Measurements from ENCODE around the gene IL32. TPM values are rescaled to one million over a fixed set of nuclear protein-coding genes. Genes with fewer than 3 reads are reported as not detected.

IL32 gene
- total and polyA plus RNA-seq, 9 of the 15 experiments (the other 6 are each of a cell fraction or from before 2014, with no cell fraction given) = 0.21 to 2.2 (median 0.37) TPM; not detected in 3

DNA sequence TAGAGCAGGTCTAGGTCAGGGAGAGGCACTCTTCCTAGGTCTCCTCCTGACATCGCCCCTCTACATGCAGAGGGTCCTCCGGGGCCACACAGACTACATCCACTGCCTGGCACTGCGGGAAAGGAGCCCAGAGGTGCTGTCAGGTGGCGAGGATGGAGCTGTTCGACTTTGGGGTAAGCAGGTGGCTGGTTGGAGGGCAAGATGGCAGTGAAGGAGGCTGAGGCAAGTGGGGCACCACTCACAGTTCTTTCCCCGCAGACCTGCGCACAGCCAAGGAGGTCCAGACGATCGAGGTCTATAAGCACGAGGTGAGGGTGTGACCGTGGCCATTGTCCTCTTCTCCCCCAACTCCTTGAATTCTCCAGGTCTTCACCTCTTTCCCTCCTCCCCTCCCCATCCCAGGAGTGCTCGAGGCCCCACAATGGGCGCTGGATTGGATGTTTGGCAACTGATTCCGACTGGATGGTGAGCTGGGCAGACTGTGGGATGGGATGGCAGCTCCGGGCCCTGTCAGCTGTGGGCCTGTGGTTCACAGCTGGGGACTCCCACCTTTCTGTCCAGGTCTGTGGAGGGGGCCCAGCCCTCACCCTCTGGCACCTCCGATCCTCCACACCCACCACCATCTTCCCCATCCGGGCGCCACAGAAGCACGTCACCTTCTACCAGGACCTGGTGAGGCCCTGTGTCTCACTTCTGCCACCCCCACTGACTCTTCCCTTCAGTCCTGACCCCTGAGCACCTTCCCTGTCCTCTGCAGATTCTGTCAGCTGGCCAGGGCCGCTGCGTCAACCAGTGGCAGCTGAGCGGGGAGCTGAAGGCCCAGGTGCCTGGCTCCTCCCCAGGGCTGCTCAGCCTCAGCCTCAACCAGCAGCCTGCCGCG is 38.6 kb upstream of the IL32 start:
- no peak for ATAC-seq
- POLR2A ChIA-PET = interaction anchor here (0.6 to 1.9 kb wide), 6 partner anchors 19 to 131 kb away, joined by 3 to 6 read pairs (median 4); no protein-coding TSS in a partner anchor
- Histone ChIP-seq H3K9me3 (replicated peaks; ENCODE audit: control insufficient read depth, insufficient read depth, low read depth, low read length) (no peaks in the 10 kb centered on the region), H3K4me3 (no peak overlapping the region), H3K36me3 (ENCODE audit: control insufficient read depth, insufficient read depth, low read length) (peaks cover 34% of the 10 kb centered on the region; the same call in 2 of the 3 replicates), H4K20me1 (replicated peaks; ENCODE audit: control insufficient read depth, insufficient read depth, low read length) (peaks cover 19% of the 10 kb centered on the region), H3K27me3 (ENCODE audit: control insufficient read depth in 2 of 2, insufficient read depth in 2 of 2, low read length in 2 of 2) (peaks cover 10 to 27% of the 10 kb centered on the region in 2 experiments; a peak in 4 of 5 replicates), H3K79me2 (ENCODE audit: control insufficient read depth, insufficient read depth, low read length) (peaks cover 25% of the 10 kb centered on the region), H3K4me2 (ENCODE audit: insufficient read depth, low read length) (no peak overlapping the region), H3K4me1 (replicated peaks in 1 of 2; ENCODE audit: control insufficient read depth in 2 of 2, insufficient read depth in 2 of 2, low read length in 2 of 2) (peaks cover 30 to 87% of the 10 kb centered on the region in 2 experiments), H3K27ac (ENCODE audit: extremely low read depth, low read depth, low read length) (no peak overlapping the region), H2AFZ (ENCODE audit: low read depth, low read length) (no peak overlapping the region), H3K9ac (ENCODE audit: insufficient read depth in 1 of 2, low read depth in 2 of 2, low read length in 2 of 2) (peak overlapping the region in 1 of 2 experiments; percentile 61; a peak in 2 of 4 replicates), H3K9me1 (ENCODE audit: control insufficient read depth, insufficient read depth, low read length) (peaks cover 2% of the 10 kb centered on the region)
- BruUV-seq (replicated peaks) = no TSS peak
- no peak for FAIRE-seq
- CTCF ChIA-PET (ENCODE audit: low intra/inter-chr PET ratio) = no interaction called here
- intact Hi-C loops (cut with micrococcal nuclease) (loop anchor here (10.0 kb wide), 1 partner anchor 62 kb away; the partner anchor contains the start of genes KREMEN2 and PAQR4), in situ Hi-C loops (cut with MboI) (no loop called here)
- 95% methylated on average over 24 of the region's 24 CpGs for WGBS (ENCODE audit: insufficient coverage, low coverage, missing lambda C conversion rate)
- DNase-seq (ENCODE audit: extremely low read depth in 1 of 4, low spot score in 3 of 4) = no peak
- TF ChIP-seq MTA1 (IDR thresholded peaks at IDR 0.05; ENCODE audit: borderline replicate concordance) (no peak), HCFC1 (IDR thresholded peaks at IDR 0.05; ENCODE audit: low read depth, low read length) (no peak), ZNF217 (CRISPR knock-in tag; IDR thresholded peaks at IDR 0.05) (no peak), HOXB6 (CRISPR knock-in tag; IDR thresholded peaks at IDR 0.05; ENCODE audit: borderline replicate concordance) (no peak), ZBTB49 (CRISPR knock-in tag; IDR thresholded peaks at IDR 0.05; ENCODE audit: borderline replicate concordance) (no peak)
- TF ChIP-seq, protein P1, sequence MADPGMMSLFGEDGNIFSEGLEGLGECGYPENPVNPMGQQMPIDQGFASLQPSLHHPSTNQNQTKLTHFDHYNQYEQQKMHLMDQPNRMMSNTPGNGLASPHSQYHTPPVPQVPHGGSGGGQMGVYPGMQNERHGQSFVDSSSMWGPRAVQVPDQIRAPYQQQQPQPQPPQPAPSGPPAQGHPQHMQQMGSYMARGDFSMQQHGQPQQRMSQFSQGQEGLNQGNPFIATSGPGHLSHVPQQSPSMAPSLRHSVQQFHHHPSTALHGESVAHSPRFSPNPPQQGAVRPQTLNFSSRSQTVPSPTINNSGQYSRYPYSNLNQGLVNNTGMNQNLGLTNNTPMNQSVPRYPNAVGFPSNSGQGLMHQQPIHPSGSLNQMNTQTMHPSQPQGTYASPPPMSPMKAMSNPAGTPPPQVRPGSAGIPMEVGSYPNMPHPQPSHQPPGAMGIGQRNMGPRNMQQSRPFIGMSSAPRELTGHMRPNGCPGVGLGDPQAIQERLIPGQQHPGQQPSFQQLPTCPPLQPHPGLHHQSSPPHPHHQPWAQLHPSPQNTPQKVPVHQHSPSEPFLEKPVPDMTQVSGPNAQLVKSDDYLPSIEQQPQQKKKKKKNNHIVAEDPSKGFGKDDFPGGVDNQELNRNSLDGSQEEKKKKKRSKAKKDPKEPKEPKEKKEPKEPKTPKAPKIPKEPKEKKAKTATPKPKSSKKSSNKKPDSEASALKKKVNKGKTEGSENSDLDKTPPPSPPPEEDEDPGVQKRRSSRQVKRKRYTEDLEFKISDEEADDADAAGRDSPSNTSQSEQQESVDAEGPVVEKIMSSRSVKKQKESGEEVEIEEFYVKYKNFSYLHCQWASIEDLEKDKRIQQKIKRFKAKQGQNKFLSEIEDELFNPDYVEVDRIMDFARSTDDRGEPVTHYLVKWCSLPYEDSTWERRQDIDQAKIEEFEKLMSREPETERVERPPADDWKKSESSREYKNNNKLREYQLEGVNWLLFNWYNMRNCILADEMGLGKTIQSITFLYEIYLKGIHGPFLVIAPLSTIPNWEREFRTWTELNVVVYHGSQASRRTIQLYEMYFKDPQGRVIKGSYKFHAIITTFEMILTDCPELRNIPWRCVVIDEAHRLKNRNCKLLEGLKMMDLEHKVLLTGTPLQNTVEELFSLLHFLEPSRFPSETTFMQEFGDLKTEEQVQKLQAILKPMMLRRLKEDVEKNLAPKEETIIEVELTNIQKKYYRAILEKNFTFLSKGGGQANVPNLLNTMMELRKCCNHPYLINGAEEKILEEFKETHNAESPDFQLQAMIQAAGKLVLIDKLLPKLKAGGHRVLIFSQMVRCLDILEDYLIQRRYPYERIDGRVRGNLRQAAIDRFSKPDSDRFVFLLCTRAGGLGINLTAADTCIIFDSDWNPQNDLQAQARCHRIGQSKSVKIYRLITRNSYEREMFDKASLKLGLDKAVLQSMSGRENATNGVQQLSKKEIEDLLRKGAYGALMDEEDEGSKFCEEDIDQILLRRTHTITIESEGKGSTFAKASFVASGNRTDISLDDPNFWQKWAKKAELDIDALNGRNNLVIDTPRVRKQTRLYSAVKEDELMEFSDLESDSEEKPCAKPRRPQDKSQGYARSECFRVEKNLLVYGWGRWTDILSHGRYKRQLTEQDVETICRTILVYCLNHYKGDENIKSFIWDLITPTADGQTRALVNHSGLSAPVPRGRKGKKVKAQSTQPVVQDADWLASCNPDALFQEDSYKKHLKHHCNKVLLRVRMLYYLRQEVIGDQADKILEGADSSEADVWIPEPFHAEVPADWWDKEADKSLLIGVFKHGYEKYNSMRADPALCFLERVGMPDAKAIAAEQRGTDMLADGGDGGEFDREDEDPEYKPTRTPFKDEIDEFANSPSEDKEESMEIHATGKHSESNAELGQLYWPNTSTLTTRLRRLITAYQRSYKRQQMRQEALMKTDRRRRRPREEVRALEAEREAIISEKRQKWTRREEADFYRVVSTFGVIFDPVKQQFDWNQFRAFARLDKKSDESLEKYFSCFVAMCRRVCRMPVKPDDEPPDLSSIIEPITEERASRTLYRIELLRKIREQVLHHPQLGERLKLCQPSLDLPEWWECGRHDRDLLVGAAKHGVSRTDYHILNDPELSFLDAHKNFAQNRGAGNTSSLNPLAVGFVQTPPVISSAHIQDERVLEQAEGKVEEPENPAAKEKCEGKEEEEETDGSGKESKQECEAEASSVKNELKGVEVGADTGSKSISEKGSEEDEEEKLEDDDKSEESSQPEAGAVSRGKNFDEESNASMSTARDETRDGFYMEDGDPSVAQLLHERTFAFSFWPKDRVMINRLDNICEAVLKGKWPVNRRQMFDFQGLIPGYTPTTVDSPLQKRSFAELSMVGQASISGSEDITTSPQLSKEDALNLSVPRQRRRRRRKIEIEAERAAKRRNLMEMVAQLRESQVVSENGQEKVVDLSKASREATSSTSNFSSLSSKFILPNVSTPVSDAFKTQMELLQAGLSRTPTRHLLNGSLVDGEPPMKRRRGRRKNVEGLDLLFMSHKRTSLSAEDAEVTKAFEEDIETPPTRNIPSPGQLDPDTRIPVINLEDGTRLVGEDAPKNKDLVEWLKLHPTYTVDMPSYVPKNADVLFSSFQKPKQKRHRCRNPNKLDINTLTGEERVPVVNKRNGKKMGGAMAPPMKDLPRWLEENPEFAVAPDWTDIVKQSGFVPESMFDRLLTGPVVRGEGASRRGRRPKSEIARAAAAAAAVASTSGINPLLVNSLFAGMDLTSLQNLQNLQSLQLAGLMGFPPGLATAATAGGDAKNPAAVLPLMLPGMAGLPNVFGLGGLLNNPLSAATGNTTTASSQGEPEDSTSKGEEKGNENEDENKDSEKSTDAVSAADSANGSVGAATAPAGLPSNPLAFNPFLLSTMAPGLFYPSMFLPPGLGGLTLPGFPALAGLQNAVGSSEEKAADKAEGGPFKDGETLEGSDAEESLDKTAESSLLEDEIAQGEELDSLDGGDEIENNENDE (IDR thresholded peaks at IDR 0.05; ENCODE audit: low read depth, low read length) = no peak
